ENCODE measurements around the gene ADAP2.
"Not testable (repeated sequence)": the region's sequence is repeated elsewhere in the genome, so short reads cannot be mapped to it uniquely, and the experiment has no call there.

Gene ADAP2

GRCh38 chr17:30922235-30923030, 688 bp downstream of the ADAP2 start:
- DNase-seq (ENCODE audit: low read depth) = no peak
- TF ChIP-seq, protein P1, sequence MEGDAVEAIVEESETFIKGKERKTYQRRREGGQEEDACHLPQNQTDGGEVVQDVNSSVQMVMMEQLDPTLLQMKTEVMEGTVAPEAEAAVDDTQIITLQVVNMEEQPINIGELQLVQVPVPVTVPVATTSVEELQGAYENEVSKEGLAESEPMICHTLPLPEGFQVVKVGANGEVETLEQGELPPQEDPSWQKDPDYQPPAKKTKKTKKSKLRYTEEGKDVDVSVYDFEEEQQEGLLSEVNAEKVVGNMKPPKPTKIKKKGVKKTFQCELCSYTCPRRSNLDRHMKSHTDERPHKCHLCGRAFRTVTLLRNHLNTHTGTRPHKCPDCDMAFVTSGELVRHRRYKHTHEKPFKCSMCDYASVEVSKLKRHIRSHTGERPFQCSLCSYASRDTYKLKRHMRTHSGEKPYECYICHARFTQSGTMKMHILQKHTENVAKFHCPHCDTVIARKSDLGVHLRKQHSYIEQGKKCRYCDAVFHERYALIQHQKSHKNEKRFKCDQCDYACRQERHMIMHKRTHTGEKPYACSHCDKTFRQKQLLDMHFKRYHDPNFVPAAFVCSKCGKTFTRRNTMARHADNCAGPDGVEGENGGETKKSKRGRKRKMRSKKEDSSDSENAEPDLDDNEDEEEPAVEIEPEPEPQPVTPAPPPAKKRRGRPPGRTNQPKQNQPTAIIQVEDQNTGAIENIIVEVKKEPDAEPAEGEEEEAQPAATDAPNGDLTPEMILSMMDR (IDR thresholded peaks at IDR 0.05; ENCODE audit: low read length, missing control alignments) = no peak
- peak overlapping the region; percentile 30 for H3K4me3 ChIP-seq (replicated peaks; ENCODE audit: low read depth, low read length)

- DNase-seq (ENCODE audit: low read depth) = no peak
- TF ChIP-seq, protein P1 (IDR thresholded peaks at IDR 0.05; ENCODE audit: low read length, missing control alignments) = no peak
- no peak overlapping the region for H3K4me3 ChIP-seq (replicated peaks; ENCODE audit: low read depth, low read length)
Observed at GRCh38 chr17:30924341-30924740, 2.6 kb downstream of the ADAP2 start.

DNA sequence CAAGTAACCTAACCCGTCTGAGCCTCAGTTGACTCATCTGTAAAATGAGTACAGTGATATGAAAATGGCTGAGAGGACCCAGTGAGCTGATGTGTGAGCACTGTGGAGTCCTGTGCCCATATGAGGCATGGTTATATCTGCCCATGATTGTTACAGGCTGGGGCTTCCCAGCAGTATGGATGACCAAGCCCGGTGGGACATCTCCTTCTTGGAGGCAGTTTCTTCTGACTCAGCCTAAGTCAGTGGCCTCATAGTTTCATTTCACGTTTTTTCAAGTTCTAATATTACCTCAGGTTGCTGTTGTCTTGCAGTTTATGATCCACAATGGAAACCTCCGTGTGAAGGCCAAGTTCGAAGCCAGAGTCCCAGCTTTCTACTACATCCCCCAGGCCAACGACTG, 4.8 kb downstream of the ADAP2 start:
- TF ChIP-seq, protein P1 (IDR thresholded peaks at IDR 0.05; ENCODE audit: low read length, missing control alignments) = no peak
- H3K4me3 ChIP-seq (replicated peaks; ENCODE audit: low read depth, low read length) = no peak overlapping the region
- no peak for DNase-seq (ENCODE audit: low read depth)

GRCh38 chr17:30927756-30928155, 6.0 kb downstream of the ADAP2 start:
- TF ChIP-seq, protein P1 (IDR thresholded peaks at IDR 0.05; ENCODE audit: low read length, missing control alignments) = no peak
- no peak for DNase-seq (ENCODE audit: low read depth)
- no peak overlapping the region for H3K4me3 ChIP-seq (replicated peaks; ENCODE audit: low read depth, low read length)

GRCh38 chr17:30928584-30928983, 6.8 kb downstream of the ADAP2 start:
- DNase-seq (ENCODE audit: low read depth) = no peak
- no peak overlapping the region for H3K4me3 ChIP-seq (replicated peaks; ENCODE audit: low read depth, low read length)
- TF ChIP-seq, protein P1 (IDR thresholded peaks at IDR 0.05; ENCODE audit: low read length, missing control alignments) = no peak

DNA sequence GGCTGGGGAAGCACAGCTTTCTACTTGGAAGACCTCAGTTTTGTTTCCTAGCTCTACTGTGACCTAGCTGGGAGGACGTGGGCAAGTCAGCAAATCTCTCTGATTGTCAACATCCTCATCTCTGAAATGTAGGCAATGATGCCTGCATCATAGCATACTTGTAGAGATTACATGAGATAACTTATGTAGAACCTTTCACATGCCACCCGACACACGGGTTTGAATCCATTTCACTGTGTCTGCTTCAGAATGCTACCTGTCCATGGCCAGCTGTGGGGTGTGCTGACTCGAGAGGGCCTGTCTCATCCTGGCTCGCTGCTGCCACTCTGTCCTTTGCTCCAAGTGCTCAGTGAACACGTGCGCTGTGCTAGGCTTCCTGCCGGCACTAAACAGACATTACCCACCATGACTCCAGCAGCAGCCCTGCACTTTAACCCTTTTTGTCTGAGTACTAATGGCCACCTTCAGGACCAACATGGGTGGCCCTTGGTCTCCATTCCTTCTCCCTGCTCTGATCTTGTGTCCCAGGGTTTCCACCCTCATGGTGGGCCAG, 7.4 kb downstream of the ADAP2 start:
- no peak for DNase-seq (ENCODE audit: low read depth)
- H3K4me3 ChIP-seq (replicated peaks; ENCODE audit: low read depth, low read length) = no peak overlapping the region
- TF ChIP-seq, protein P1 (IDR thresholded peaks at IDR 0.05; ENCODE audit: low read length, missing control alignments) = no peak

DNA sequence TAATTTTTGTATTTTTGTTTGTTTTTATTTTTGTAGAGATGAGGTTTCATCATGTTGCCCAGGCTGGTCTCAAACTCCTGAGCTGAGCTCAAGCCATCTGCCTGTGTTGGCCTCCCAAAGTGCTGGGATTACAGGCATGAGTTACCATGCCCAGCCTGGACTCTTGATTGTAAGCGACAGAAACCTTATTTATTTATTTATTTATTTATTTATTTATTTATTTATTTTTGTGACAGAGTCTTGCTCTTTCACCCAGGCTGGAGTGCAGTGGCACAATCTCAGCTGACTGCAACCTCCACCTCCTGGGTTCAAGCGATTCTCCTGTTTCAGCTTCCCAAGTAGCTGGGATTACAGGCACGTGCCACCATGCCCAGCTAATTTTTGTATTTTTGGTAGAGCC, 8.1 kb downstream of the ADAP2 start:
- H3K4me3 ChIP-seq (replicated peaks; ENCODE audit: low read depth, low read length); DNase-seq (ENCODE audit: low read depth): not testable (repeated sequence)
